Islet precursor cell (in vitro differentiated cells): ENCODE results near the gene HGS.

Experiments used
- DNase-seq: peaks from one replicate; pipeline ENCODE4 v3.0.0-alpha.2; 2018

HGS gene, protein sequence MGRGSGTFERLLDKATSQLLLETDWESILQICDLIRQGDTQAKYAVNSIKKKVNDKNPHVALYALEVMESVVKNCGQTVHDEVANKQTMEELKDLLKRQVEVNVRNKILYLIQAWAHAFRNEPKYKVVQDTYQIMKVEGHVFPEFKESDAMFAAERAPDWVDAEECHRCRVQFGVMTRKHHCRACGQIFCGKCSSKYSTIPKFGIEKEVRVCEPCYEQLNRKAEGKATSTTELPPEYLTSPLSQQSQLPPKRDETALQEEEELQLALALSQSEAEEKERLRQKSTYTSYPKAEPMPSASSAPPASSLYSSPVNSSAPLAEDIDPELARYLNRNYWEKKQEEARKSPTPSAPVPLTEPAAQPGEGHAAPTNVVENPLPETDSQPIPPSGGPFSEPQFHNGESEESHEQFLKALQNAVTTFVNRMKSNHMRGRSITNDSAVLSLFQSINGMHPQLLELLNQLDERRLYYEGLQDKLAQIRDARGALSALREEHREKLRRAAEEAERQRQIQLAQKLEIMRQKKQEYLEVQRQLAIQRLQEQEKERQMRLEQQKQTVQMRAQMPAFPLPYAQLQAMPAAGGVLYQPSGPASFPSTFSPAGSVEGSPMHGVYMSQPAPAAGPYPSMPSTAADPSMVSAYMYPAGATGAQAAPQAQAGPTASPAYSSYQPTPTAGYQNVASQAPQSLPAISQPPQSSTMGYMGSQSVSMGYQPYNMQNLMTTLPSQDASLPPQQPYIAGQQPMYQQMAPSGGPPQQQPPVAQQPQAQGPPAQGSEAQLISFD

DNA sequence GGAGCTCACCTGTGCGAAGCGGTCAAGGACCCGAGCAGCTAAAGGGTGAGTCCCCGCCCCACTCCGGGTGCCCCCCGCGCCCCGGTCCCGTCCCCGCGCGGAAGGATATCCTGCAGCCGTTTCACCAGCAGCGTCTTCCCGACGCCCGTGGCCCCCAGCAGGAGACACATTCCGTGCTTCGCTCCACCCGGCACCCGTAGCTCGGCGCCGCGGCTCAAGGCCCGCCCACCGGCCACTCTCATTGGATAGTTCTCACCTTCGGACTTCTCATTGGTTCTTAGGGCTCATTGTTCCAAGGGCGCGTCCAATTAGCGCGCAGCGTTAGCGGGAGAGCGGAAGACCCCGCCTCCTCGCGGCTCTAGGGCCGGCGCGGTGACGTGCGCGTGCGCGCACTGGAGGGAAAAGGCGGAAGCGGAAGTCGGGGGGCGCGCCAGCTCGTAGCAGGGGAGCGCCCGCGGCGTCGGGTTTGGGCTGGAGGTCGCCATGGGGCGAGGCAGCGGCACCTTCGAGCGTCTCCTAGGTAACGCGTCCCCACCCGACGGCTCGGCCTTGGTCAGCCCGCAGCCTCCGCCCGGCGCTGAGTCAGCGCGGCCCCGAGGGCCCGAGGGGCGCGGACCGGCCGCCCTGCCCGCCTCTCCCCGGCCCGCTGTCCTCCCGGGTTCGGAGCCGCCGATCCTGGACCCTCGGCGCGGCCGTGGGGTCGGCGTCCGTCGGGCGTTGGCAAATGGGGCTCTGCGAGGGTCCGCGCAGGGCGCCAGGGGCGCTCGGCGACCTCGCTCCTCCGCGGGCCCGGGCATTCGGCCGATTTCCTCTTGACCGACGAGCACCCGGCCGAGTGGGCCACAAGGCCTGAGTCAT is at the start of gene HGS, which contains the start of gene ARL16:
Gene HGS (plus strand): TSS at position 428 of the 858 bp plus-strand sequence. CDS start 56 bp downstream, at position 484.
Gene ARL16 (minus strand): TSS at position 214 of the 858 bp plus-strand sequence. CDS start 44 bp downstream, at position 170.
- DNase-seq = peak; percentile 100

DNA sequence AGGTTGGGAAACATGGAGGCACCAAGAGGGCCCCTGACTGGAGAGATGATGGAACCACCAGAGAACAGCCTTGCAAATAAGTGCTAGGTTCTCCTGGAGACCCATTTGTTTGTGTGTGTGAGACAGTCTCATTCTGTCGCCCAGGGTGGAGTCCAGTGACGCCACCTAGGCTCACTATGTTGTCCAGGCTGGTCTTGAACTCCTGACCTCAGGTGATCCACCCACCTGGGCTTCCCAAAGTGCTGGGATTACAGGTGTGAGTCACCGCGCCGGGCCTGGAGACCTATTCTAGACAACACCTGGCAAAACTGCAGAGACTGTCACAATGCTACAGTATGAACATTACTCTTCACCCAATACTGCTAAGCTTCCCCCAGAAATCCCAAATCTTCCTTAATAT is 48.4 kb upstream of the HGS start:
- DNase-seq = no peak

DNA sequence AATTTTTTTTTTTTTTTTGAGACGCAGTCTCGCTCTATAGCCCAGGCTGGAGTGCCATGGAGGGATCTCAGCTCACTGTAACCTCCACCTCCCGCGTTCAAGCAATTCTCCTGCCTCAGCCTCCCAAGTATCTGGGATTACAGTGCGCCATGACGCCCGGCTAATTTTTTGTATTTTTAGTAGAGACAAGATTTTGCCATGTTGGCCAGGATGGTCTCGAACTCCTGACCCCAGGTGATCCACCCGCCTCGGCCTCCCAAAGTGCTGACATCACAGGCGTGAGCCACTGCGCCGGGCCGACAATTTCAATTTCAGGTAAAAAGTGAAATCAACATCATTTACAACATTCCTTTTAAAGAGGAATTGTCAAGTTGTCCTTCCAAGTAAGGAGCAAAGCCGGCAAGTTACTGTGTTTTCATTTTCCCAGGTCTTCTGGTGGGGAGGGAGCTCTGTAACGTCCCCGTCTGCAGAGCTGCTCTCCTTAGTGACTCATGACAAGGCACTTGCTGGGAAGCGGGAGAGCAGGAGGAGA is 47.8 kb upstream of the HGS start:
- no peak for DNase-seq

DNA sequence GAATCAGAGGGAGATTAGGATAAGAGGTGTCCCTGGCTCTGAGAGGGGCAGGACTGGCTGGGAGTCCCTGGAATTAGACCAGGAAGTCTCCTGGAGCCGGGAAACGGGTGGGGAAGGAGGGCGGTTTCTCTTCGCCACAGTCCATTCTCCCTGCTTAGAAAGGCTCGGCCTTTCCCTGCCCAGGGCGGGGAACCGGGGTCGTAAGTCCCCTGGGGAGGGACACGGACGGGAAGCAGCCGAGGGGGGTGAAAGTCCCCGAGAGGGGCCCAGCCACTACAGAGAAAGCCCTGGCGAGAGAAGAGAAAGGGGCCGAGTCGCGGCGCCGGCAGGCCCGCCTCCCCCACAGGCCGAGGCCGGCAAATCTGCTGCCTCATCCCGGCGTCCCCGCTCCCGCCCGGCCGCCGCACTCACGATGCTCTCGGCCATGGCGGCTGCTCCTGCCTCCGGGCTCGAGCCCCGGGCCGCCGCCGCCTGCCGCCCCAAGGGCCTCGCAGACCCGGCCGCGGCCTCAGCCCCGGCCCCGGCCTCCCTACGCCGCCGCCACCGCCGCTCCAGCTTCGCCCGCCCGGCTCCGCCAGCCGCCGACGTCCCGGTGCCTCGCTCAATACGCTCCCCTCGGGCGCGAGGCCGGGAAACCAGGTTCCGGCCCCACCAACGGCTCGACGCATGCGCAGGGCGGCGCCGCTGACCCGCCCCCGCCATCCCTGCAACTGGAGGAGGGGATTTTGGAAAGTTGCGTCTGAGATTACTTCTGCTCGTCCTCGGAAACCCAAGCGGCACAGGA is 47.1 kb upstream of the HGS start, which contains the start of the genes NPLOC4 and TSPAN10:
Gene NPLOC4 (minus strand): TSS at position 608 of the 784 bp plus-strand sequence. CDS start 182 bp downstream, at position 426.
Gene TSPAN10 (plus strand): TSS at position 692 of the 784 bp plus-strand sequence. CDS start 5,217 bp downstream, outside the sequence.
- DNase-seq = peak; percentile 96

DNA sequence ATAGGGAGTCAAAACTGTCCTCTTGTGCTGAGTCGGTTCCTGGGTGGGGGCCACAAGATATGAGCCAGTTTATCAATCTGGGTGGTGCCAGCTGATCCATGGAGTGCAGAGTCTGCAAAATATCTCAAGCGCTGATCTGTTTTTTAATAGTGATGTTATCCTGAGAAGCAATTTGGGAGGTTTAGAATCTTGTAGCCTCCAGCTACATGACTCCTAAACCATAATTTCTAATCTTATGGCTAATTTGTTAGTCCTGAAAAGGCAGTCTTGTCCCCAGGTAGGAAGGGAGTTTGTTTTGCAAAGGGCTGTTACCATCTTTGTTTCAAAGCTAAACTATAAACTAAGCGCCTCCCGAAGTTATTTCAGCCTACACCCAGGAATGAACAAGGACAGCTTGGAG is 45.1 kb upstream of the HGS start:
- no peak for DNase-seq

DNA sequence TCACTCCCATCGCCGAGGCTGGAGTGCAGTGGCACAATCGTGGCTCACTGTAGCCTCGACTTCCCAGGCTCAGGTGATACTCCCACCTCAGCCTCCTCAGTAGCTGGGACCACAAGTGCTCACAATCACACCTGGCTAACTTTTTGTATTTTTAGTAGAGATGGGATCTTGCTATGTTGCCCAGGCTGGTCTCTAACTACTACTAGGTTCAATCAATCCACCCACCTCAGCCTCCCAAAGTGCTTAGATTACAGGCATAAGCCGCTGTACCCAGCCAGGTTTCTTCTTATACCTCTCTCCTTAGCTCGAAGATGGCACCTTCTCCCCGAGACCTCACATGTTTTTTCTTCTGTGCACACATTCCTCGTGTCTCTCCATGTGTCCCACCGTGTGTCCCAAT is 43.8 kb upstream of the HGS start:
- no peak for DNase-seq

DNA sequence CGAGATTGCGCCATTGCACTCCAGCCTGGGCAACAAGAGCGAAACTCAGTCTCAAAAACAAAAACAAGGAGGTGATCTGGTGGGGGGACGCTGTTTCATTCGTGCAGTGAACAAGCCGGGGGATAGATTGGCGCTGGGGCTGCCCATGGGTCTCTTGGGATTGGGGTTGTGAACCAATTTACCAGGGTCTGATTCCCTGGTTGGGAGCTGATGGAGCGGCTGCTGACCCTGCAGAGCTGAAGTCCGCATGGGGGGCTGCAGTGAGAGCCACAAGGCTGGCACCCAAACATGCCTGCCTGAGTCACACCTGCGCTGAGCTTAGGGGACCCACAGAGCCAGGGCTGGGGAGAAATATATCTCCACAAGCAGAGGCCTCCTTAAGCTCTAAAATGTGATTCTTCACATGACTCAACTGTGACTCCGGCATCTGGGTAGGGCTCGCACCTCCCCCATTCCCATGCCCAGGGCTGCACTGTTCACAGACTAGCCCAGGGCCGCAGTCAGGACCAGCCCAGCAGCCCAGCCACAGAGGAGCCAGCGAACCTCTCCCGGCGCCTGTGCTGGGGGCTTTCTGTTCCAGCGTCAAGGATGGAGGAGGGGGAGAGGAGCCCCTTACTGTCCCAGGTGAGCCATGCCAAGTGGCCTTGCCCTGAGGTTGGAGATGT is 41.9 kb upstream of the HGS start:
- DNase-seq = peak; percentile 92

DNA sequence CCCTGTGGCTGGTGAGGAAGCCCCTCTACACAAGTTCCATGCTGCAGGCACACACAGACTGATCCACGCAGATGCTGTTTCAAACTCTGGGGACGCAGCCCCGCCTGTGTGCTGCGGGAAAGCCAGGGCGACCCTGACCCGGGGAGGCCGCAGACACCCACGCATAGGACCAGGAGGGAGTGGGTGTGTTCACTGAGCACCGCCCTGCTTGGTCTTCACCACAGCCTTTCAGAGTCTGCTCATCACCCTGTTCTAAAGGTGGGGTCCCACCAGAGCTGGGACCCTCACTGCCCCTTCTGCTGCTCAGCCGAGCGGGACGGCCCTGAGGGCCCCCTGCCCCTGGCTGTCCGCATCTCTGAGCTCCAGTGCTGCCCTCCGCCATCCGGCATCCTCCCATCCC is 39.3 kb upstream of the HGS start:
- DNase-seq = no peak

DNA sequence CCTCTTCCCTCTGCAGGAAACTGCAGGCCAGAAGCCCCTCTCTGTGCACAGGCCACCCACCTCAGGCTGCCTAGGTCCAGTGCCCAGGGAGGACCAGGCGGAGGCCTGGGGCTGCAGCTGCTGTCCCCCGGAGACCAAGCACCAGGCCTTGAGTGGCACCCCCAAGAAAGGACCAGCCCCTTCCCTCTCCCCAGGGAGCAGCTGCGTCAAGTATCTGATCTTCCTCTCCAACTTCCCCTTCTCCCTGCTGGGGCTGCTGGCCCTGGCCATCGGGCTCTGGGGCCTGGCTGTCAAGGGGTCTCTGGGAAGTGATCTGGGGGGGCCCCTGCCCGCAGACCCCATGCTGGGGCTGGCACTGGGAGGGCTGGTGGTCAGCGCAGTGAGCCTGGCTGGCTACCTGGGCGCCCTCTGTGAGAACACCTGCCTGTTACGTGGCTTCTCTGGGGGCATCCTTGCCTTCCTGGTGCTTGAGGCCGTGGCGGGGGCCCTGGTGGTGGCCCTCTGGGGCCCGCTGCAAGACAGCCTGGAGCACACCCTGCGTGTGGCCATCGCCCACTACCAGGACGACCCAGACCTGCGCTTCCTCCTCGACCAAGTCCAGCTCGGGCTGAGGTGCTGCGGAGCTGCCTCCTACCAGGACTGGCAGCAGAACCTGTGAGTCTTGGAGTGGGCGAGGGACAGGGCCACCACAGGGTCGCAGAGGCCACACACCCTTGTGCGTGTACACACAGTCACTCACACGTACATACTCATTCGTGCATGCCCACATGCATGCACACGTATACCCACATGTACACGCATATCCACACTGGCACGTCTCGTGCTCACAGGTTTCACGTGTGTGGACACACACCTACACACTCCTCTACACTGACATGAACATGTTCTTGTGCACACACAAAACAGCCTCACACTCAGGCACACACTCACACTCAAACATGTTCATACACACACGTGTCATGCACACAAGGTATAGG is 38.5 kb upstream of the HGS start:
- no peak for DNase-seq

DNA sequence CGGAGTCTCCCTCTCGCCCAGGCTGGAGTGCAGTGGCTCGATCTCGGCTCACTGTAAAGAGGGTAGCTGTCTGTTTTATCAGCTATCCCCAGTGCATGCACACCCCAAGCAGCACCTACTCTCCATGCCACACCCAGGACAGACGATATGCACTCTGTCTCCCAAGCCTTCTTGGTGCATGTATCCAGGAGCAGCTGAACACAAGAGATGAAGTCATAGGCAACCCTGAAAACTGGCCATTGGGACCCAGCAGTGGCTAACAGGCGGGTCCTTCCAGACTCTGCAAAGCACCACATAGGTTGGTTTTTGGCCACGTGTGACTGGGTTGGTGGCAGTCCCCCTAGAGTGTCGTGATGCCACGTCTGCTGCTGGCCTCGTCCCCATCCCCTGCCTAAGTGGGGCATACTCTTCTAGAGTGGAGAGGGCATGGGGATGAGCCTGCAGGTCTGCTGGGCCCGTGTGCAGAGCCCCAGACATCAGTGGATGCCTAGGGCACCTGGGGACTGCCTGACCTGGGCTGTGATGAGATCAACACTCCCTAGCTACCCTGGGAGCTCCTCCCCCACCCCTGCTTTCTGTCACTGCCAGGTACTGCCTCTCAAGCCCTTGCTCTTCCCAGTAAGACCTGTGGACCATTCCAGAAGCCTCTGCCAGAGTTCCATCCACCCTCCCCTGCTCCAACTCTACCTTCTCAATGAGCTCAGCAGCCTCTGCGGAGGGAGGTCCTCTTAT is 36.8 kb upstream of the HGS start:
- no peak for DNase-seq

DNA sequence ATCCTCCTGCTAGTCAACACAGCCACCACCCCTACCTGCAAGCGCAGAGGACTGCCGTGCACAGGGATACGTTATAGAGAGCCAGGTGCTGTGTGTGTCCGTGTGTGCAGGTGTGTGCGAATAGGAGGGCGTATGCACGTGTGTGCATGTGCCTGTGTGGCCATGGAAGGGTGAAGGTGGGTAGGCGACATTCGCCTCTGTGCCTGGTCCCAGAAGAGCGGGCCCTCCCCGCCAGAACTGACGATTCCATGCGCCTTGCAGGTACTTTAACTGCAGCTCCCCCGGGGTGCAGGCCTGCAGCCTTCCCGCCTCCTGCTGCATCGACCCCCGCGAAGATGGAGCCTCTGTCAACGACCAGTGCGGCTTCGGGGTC is 36.2 kb upstream of the HGS start:
- DNase-seq = no peak

DNA sequence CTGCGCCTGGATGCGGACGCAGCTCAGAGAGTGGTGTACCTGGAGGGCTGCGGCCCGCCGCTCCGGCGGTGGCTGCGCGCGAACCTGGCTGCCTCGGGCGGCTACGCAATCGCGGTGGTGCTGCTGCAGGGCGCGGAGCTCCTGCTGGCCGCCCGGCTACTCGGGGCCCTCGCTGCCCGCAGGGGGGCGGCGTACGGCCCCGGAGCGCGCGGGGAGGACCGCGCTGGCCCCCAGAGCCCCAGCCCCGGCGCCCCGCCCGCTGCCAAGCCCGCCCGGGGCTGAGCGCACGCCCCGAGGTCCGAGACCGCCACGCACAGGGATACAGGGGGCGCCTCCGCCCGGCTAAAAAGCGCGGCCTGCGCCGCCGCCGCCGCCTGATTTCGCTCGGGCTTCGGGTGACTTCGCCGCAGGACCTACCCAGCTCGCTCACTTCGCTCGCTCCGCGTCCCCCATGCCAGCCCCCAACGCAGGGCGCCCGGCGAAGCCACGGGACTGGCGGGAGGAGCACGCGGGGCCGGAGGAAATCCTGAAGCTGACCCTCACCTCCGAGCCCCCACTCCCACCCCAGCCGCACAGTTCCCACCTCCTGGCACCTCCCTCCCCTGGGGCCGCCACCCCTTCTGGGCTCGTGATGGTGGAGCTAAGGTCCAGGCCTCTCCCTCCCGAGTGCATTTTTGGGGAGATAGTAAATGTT is 35.7 kb upstream of the HGS start:
- no peak for DNase-seq

DNA sequence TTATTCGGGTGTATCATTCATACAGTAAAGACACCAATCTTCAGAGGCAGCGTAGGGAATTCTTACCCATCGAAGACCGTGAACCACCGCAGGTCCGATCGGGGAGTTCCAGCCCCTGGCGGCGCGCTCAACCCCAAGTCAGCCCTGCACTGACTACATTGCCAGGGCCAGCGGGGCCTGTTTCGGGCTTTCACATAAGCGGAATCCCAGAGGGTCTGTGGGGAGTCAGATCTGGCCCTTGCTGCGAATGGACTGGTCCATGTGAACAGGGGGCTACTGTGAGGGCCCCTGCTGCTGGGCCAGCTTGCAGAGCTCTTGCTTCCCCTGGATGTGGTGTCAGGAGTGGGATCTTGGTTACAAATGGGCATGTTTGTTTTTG is 35.1 kb upstream of the HGS start:
- DNase-seq = no peak

DNA sequence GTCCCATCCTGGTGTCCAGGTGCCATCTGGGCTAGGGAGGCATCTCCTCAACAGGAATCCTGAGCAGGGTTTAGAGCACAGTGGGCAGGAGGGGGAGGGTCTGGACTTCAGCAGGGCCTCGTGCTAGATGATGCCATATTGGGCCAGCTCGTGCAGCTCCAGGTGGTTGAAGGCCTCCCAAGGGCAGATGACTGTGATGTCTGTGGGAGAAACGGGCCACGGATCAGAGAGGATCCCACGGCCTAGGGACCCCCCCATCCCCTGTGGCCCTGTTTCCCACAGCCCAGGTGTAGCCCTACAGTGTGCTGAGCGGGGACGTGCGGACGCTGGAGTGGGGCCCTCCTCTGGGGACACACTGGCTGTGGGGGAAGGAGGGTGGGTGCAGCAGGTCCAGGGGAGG is 32.9 kb upstream of the HGS start:
- DNase-seq = no peak

DNA sequence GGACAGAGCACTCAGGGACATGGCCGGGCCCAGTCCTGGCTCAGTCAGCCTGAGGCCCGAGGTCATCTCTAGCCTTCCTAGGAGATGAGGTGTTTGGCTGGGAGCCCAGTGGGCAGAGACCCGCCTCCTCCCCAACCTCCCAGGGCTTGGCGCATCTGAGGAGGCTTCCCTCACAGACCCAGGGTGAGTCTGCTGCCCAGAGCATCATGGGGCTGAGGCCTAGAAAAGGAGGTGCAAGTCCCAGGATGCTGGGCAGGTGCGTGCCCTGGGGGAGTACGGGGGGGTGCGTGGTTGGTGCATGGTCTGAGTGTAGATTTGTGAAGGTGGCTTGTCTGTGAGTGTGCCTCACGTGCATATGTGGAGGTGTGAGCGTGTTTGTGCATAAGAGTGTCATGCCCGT is 32.1 kb upstream of the HGS start:
- no peak for DNase-seq

DNA sequence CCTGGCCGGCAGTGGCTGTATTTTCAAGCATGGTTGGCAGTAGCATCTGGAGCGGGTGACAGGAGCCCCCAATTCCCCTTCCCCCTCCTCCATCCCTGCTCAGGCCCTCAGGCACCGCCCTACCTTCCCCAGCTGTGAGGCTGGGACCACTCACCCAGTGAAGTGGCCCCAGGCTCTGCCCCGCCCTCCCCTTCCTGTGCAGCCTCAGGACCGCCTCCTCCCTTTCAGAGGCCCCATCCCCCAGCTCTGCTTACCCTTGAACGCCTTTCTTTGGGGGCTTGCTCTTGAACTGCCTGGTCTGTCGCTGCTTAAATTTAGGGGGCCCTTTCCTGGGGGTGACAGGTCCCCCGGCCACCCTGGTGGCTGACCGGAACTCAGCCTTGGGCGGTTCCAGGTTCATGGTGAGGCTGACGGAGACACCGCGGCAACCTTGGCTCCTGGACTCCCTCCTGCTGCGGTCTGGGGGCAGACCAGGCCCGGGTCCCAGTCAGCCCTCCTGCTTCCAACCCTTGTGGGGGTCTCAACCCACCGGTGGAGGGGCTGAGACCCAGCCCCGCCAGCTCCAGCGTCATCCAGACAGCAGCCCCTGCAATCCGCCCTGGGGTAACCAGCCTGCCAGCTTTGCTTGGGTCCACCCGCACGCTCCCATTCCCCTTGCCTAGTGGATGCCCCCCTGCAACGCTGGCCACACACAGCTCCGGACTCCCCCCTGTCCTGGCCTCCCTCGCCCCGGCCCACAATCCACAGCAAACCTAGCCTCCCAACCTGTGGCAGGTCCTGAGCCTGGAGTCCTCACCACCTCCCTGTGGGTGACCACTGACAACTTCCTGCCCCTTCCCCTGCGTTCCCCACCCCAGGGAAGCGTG is 30.7 kb upstream of the HGS start:
- peak; percentile 80 for DNase-seq

DNA sequence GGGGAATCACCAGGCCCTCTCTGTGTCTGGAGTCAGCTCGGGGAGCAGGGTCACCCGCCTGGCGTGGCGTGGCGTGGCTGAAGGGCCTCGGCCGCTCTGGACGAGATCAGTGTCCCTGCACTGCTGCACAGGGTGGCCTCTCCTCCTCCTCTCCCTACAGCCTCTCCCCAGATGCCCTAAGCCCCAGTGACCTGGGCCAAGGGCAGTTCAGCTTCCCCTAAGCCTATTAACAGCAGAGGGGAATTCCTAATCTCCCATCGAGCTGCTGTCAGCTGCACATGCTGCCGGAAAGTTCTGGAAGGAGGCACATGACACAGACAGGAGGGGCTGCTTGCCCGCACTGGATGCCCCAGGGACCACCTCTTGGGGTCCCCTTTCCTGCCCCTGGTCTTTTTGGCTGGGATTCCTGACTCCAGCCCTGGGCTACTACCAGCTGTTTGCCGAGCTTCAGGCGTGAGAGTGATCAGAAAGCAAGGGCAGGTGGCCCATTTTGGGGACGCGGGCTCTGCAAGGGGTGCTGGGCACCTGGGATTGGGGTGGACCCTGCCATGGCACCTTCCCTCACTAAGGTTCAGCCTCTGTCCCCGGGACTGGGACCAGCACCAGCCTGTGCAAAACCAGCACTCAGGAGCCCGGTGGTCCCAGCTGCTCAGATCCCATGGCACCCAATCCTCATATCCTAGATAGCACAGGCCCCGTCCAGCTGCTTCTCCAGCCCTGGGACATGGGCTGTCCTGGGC is 28.3 kb upstream of the HGS start:
- no peak for DNase-seq
